Mucosa of descending colon (tissue), 3 donors: ENCODE results near the gene EFCAB7. TPM values are rescaled to one million over a fixed set of nuclear protein-coding genes. Genes with fewer than 3 reads are reported as not detected.

Experiments used
- ATAC-seq: fragments of 200-7000 bp; cut with Tn5 transposase; one replicate; pipeline ENCODE4 v1.9.1; 2020; ENCODE audit warnings: mild to moderate bottlenecking, moderate library complexity
- DNase-seq, 3 donors: peaks; one replicate each; pipeline ENCODE4 v3.0.0-alpha.2; 2020
- H3K36me3 ChIP-seq: fragments of 200-600 bp; one replicate; pipeline ENCODE4 v1.8.0; 2021; ENCODE audit warnings: low read depth, mild to moderate bottlenecking
- H3K4me1 ChIP-seq: fragments of 200-600 bp; one replicate; pipeline ENCODE4 v1.8.0; 2021; ENCODE audit warnings: low read depth, mild to moderate bottlenecking
- H3K4me3 ChIP-seq: fragments of 200-600 bp; one replicate; pipeline ENCODE4 v1.8.0; 2021; ENCODE audit warnings: mild to moderate bottlenecking
- H3K9me3 ChIP-seq: fragments of 200-600 bp; one replicate; pipeline ENCODE4 v1.8.0; 2021; ENCODE audit warnings: mild to moderate bottlenecking
- CTCF ChIP-seq: fragments of 200-600 bp; IDR thresholded peaks from one replicate; pipeline ENCODE4 v1.8.0; 2022; ENCODE audit warnings: antibody characterized with exemption, mild to moderate bottlenecking
- intact Hi-C, 2 donors: fragments of 100-400 bp; cut with DNase I in 1 of 2; cut with micrococcal nuclease in 1 of 2; formaldehyde crosslinking; loops; one replicate each; pipeline versions ENCODE4 v1.11.0 to v1.11.1; 2022; cut with DNase I, micrococcal nuclease
- total RNA-seq, 3 donors: library from RNA; stranded (reverse); fragmentation: NEBNext Ultra II Directional in 2 of 3; extraction: Animal tissue kit (Norgen Biotek cat#: 25700) in 2 of 3; gene quantifications; one replicate each; pipeline versions ENCODE4 v1.2.1 to v1.2.4, GENCODE V29; 2021 to 2023
- donor health status: DM: no; HTN: no; CAD: no; lungs with moderate emphysema.
- donor health status: DM: no; HTN: no; CAD: no.
- donor health status: DM: no; HTN: yes; CAD: no.

The EFCAB7 gene
- total RNA-seq, 3 donors from 2014 or later: 3.9 to 5.2 (median 4.9) TPM

GRCh38 chr1:63607322-63607721 lies 84.0 kb downstream of the EFCAB7 start:
- intact Hi-C loops: no loop called here
- Histone ChIP-seq H3K4me3 (no peak overlapping the region), H3K36me3 (no peaks in the 10 kb centered on the region), H3K9me3 (no peaks in the 10 kb centered on the region), H3K4me1 (no peaks in the 10 kb centered on the region)
- ATAC-seq (no peak), DNase-seq (no peak)
- no peak for TF ChIP-seq CTCF

GRCh38 chr1:63611231-63611630 lies 87.9 kb downstream of the EFCAB7 start:
- peak; percentile 18 for ATAC-seq
- Histone ChIP-seq H3K4me3 (no peak overlapping the region), H3K36me3 (no peaks in the 10 kb centered on the region), H3K4me1 (no peaks in the 10 kb centered on the region), H3K9me3 (no peaks in the 10 kb centered on the region)
- intact Hi-C loops: loop anchor here (10.0 kb wide), 2 partner anchors 524 to 634 kb away; no protein-coding TSS in a partner anchor
- no peak for DNase-seq
- TF ChIP-seq CTCF: no peak

- H3K4me1 ChIP-seq: no peaks in the 10 kb centered on the region
- no peak for TF ChIP-seq CTCF
- H3K9me3 ChIP-seq: no peaks in the 10 kb centered on the region
- no peak overlapping the region for H3K4me3 ChIP-seq
- DNase-seq: no peak
- intact Hi-C loops: loop anchor here (10.0 kb wide), 2 partner anchors 522 to 632 kb away; no protein-coding TSS in a partner anchor
- ATAC-seq: no peak
- H3K36me3 ChIP-seq: no peaks in the 10 kb centered on the region
Measured at GRCh38 chr1:63612564-63612963, 89.2 kb downstream of the EFCAB7 start.

- no peak for ATAC-seq
- no peak for TF ChIP-seq CTCF
- no peak overlapping the region for H3K4me3 ChIP-seq
- no peaks in the 10 kb centered on the region for H3K4me1 ChIP-seq
- no peaks in the 10 kb centered on the region for H3K9me3 ChIP-seq
- intact Hi-C loops: loop anchor here (10.0 kb wide), 2 partner anchors 522 to 632 kb away; no protein-coding TSS in a partner anchor
- no peak for DNase-seq
- no peaks in the 10 kb centered on the region for H3K36me3 ChIP-seq
Measured at GRCh38 chr1:63612971-63613370, 89.6 kb downstream of the EFCAB7 start.

GRCh38 chr1:63615768-63616420 lies 92.6 kb downstream of the EFCAB7 start:
- ATAC-seq: peak; percentile 85

More at GRCh38 chr1:63615768-63616420, 92.6 kb downstream of the EFCAB7 start:
- Histone ChIP-seq H3K4me3 (no peak overlapping the region), H3K9me3 (no peaks in the 10 kb centered on the region), H3K4me1 (no peaks in the 10 kb centered on the region), H3K36me3 (no peaks in the 10 kb centered on the region)
- DNase-seq: peak in 1 of 3 donors; percentile 90
- TF ChIP-seq CTCF: peak; percentile 68
- intact Hi-C loops: loop anchor here (10.0 kb wide), 2 partner anchors 519 to 629 kb away; no protein-coding TSS in a partner anchor
